HG03521 (cell line): ENCODE data around the gene FAM181A.

Experiments
- ATAC-seq: cut with Tn5 transposase; IDR thresholded peaks from one replicate; pipeline ENCODE4 v1.9.1; 2021; ENCODE audit warnings: mild to moderate bottlenecking, moderate library complexity; ENCODE audit not compliant: unreplicated experiment

The FAM181A gene

DNA sequence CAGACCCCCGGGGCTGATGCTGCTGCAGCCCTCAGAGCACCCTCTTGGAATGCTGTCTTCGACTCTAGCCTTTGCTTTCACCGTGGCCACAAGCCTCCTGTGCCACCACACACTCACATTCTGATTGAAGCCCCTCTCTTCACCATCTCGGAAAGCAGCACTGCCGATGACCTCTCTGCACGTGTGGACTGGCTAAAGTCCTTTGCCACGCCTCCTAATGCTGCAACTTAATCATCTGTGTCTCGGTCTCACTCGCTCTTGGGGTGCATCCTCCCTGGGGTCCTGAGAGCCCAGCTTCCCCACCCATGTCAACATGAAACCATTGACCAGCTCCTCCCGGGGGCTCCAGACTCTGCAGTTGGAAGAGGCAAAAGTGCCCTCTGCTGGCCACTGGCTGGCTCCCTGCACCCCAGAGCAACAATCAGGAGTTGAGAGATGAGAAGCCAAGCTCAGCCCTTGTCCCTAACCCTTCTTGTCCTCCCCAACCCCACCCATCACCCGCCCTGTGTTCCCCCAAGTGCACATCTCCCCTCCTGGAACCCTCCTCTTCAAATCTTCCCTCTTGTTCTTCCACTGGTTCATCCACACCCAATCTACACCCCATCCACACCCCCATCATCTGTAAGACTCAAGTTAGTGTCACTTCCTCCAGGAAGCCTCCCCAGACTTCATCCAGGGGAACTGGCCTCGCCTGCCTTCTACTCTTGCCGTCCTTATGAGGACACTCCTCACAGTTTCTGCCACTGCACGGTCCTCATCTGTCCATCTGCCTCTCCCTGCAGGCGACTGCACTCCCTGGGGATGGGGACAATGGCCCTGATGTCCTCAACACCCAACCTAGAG lies 23.6 kb upstream of the FAM181A start:
- no peak for ATAC-seq

DNA sequence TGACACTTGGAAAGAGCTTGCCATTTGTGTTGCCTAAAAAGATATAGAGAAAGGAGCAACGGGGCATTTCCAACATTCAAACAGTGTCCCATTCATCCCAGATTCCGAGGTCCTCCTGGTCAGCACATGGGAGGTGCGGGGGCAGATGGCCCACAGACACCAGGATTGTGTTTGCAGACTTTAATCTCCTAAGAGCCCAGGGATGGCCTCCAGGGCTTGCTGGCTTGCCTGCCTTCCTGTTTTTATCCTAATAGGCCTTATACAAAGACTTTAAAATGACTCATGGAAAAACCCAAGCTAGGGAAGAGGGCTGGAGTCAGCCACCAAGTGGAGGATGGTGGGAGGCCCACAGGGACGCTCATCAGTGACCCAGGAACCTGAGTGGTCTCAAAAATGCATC lies 21.5 kb upstream of the FAM181A start:
- no peak for ATAC-seq

DNA sequence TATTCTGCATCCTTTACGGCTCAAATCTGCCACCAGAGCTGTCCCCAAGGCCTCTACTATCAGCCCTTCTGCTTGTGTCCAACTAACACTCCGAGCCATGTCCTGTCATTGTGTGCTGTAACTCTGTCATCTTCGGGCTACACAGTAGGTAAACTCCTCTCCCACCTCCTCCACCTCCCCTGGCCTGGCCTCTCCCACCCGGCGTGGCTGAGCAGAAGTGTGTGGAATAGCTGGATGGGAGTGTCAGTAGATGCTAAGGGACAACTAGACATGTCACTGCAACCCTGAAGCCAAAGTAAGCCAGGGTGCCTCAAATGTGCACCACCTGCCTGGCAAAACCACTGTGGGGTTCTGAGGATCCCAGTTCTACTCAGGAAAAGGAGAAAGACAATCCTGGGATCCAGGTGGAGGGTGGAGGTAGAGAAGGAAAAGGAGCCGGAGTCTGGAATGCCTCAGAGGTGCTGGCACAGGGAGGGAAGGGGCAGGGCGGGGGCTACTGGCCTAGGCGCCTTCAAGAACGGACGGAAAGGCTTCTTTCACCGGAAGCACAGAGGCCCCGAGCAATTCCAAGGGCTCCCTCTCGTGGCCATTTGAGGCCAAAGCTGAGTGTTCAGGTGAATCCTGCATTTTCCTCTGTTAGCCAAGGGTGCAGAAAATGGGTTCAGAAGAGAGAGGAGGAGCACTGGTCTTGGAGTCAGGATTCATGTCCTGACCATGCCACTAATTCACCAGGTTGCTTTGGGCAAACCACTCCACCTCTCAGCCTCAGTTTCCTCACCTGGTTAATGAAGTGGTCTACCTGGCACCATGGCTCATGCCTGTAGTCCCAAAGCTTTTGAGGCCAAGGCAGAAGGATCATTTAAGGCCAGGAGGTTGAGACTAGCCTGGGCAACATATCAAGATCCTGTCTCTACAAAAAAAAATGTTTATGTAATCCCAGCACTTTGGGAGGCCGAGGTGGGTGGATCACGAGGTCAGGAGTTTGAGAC lies 20.5 kb upstream of the FAM181A start:
- ATAC-seq, result peak; percentile 67

DNA sequence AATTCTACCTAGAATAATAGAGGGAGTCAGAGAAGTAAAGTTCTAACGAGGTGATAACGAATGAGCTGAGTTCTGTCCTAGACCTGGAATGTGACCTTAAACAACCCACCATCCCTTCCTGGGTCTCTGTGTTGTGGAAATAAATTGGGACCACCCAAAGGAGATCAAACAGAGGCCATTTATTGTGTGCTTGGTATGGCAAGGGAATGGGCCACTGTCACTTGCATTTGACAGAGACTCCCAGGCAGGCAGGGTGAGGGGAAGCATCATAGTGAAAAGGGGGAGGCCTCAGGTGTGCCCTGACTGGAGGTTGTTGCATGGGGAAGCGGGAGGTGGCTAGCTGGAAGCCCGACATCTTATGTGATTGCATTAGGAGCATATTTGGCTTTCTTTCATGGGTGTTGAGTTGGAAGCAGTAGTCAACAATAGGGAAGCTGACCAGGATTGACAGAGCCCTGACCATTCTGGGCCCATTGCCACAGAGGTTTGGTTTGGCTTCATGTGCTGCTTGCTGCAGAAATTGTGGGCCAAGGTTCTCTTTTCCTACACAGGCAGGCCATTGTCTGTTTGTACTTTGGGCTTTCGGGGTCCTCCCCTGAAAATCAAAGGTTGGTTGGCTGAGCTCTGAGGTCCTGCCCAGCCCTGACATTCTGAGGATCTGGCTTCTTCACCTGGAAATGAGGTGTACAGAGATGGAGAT lies 17.6 kb upstream of the FAM181A start:
- no peak for ATAC-seq

DNA sequence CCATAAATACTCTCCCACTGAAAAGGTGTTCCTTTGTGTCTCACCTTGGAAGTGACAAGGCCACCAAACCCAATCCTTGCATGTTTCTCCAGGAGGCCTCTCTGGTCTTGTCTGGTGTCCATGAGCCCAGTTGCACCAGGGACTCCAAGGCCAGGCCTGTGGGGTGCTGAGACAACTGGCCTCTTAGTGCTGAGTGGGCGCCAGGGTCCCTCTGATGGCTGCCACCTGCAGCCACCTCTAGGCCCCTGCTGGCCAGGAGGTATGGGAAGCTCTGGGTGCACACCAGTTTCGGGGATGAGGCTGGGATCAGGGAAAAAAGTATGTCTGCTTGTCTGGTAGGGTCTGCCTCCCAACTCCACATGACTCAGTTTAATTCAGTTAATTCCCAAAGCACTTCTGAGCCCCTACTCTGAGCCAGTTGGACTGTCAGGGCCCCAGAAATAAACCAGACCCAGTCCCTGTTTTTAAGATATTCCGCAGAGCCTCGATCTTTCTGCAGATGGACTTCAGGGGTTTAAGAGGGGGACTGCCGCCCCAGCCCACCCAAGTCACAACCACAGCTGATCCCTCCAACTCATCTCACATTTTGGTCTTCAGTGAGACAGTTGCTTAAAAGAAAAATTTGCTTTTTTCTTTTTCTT lies 15.0 kb upstream of the FAM181A start:
- no peak for ATAC-seq

DNA sequence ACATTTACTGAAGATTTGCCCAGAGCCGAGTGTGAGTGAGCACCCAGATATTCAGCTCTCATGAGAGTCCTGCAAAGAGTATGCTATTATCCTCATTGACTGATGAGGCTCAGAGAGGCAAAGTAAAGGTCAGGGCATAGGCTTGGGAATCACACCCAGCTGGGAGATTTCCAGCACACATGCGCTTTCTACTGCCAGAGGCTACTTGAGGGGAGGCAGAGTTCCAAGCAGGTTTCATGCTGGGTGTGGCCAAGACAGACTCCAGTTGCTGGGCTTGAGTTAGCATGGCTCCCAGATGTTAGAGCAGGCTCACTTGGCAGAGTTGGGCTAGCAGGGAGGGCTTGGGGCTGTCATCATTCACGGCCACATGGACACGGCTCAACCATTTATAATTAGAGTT lies 14.4 kb upstream of the FAM181A start:
- no peak for ATAC-seq

DNA sequence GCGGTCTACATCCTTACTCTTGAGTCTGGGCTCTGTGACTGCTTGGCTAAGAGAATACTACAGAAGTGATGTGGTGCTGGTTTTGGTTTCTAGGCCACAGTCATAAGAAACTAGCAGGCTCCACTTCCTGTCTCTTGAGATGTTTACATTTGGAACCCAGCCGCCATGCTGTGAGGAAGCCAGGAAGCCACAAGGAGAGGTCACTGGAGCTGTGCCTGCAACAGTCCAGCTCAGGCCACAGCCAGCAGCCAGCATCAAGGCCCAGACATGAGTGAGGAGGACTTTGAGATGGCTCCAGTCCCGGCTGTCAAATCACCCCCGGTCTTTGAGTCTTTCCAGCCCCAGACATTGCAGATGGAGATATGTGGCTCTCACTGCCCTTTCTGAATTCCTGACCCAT lies 12.9 kb upstream of the FAM181A start:
- no peak for ATAC-seq

DNA sequence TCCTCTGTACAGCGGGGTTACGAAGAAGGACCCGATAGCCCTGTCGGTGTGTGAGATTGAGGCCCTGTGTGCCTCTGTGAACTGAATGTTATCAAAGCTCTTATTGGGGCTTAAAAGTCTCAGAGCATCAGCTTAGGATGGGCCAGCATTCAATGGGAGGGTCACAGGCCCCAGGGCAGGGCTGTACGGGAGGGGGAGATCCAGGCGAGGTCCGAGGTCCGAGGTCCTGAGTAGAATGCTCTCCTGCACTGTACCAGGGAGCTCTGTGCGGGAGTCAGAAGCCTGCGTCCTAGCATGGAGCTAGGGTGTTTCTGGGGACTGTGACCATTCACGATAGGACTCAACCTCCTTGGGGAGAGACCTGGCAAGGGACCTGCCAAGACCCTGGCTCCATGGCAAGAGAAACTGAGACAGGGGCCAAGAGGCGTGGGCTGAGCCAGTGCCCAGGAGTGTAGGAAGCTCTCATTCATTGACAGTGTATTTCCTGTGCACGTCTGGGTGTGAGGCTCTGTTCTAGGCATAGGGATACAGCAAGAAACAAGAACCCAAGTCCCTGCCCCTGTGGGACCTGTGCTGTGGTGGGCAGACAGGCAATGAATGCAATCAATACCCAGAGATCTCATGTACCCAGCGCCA lies 12.0 kb upstream of the FAM181A start:
- ATAC-seq, result no peak

DNA sequence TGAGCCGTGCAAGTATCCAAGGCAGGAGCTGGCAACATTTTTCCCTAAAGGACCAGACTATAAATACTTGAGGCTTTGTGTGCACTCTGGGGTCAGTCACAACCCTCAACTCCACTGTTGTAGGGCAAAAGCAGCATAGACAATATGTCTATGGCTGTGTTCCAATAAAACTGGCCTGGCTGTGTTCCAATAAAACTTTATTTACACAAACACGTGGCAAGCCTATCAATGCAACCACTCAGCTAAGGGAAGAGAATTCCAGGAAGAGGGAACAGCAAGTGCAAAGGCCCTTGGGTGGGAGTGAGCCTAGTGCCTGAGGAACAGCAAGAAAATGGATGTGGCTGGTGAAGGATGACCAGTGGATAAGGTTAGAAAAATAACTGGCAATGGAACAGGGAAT lies 11.3 kb upstream of the FAM181A start:
- ATAC-seq, result no peak

DNA sequence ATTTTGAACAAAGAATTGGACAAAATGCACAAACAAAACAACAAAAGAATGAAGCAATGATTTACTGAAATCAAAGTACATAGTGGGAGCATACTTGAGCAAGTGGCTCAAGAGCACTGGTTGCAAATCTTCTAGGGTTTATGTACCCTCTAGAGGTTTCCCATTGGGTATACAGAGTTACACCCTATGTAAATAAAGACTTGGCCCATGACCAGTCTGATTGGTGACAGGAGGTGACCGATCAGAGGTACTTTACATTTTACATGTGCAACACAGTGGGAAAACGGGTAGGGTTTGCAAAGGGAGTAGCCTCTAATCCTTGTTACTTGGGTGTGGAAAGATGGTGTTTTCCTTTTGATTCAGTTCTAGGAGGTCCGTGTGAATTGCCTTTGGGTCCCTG lies 10.6 kb upstream of the FAM181A start:
- ATAC-seq, result no peak

DNA sequence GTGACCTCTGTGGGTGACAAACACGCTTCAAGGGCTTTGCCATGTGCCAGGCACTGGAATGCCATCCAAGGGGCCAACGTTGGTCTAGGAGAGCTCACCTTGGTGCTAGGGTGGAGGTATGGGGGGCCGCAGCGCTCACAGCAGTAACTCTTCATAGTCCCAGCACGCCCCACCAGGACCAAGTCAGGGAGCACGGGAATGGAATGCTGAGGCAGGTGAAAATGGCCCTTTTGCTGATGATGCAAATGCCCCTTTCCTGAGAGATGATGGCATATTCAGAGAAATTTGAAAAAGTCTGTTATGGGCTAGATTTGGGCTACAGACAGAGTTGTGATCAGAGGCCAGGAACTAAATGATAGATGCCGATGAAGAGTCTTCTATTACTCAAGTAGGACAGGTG lies 10.0 kb upstream of the FAM181A start:
- no peak for ATAC-seq

DNA sequence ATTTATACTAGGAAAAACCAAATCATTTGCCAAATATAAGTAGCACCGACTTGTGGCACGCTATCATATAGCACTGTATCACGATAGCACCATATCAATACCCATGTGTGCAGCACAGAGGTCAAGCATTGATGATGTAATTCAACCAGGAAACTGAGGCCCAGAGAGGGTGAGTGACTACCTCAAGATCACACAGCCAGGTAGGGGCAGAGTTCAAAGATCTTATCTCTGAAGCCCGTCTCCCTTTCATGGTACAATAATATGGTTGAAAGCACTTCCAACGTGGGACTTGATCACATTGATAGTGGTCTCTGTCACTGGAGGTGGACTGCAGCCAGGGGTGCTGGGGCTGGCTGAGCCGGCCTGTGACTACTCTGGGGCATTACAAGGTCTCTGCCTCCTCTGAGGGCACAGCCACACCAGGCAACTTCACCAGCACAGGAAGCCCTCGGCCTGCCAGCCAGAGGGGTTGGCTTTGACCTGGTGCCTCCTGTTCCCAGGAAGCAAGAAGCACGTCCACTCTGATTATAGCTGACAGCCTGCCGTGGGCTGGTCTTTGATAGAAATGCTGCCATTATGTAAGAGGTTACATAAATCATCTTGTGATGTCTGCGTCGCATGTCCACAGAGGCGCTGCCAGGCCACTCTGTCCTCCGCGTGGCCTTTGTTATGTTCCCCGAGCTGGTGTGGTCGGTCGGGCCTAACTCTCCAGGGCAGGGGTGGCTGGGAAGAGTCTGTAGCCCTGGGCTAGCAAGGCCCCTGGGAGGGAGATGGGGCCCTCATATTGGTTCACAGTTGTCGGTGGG lies 5.9 kb upstream of the FAM181A start:
- no peak for ATAC-seq

DNA sequence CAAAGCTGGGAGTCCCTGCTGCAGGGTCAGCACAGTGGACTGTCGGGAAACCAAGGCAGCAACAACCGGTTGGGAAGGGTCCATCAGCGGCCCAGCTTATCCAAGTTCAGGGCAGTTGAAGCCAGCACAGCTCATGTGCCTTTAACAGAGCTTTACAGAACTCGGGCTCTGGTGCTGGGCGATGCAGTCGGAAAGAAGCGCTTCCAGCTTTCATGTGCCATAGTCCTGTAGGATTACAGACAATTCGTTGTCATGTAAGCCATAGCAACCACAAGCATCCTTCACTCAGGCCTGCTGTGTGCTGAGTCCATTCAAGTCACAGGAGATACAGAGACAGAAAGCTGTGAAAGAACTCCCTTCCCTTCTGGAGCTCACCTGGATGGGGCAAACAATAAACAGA lies 3.5 kb upstream of the FAM181A start:
- ATAC-seq, result no peak

DNA sequence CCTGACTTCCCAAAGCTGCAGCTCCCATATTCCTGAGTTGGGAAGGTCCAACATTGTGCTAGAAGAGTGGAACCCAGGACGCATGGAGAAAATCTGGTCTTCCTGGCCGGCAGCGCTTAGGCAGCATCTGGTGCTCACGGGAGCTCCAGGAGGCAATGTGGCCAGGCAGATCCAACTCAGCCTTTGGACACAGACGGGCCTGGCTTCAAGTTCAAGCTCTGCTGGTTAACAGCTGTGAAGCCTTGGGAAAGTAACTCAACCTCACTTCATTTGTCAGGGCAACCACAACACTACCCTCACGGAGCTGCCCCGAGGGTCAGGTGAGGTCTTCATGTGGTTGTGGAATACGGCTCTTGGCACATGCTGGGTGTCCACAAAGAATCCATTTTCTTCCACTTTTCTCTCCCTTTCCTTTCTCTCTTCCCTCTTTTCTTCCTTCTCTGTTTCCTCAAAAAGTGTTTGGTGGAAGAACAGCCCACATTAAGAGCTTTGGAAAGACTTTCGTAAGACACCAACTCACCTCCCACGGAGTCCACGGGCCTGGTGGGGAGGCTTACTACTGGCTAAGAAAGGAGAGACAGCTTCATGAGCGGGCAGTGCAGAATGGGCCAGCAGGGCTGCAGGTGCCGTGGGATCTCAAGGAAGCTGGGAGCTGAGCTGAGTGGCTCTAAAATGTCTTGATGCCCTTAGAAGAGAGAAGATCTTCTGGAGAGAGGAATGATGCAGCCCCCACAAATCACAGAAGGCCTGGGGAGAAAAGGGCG lies 2.4 kb upstream of the FAM181A start:
- no peak for ATAC-seq

DNA sequence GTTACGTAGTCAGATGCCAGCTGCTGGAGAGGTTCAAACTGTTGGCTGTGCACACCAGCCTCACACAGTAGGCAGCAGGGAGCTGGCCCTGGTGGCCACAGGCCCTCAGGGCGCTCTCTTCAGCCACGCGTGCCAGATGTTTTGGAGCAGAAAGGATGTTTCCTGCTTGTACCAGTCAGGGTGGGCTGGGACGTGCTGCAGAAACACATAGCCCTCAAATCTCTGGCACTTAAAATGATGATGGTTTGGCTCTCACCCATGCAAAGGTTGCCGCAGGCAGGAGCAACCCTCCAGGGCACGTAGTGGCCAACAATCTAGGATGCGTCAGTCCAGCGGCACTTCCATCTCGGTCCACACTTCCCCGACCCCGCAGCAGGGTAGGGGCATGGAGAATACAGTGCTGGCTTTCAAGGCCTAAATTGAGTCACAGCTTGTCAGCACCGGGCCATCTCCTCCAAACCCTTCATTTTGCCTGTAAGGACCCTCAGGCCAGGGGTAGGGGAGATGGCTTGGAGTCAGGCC lies 1.7 kb upstream of the FAM181A start:
- ATAC-seq, result no peak

DNA sequence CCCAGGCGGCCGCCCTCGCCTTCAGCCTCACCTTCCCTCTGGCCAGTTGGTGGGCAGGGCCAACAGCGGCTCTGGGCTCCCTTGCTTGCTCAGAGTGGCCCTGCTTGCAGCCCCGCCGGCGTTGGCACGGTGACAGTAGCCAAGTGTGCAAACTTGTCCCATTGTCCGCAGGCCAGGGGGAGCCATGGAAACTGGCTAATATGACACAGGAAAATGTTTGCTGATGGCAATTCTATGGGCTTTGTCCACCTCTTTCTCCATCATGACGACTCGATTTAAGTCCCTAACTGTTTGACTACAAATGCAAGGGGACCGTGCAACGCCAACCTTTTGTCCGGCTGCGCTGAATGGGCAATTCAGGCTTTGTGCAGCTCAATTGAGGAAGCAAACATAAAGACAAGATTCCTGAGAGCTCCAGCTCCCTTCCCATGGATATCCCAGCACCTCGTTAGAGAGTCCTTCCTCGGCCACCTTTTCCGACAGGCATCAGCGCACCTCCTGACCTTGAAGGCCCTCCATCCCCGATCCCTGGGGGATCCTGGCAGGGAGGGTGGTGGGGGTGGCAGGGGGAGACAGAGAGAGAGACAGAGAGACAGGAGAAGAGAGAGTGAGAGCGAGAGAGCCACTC lies 785 bp upstream of the FAM181A start:
- no peak for ATAC-seq

DNA sequence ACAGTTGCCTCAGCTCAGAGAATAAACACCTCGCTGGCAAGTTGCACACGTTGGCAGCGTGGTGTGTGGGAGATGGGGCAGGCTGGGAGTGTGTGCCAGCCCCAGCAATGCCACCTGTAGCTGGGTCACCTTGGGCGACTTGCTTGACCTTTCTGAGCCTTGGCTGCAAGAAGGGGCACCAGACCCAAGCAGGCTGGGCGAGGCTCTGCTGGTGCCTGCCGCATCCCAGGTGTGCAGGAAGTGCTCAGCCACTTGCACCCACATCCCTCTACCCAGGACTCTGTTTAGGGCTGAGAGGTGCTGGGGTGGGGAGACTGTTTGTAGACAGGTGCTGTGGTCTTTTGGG lies 629 bp downstream of the FAM181A start:
- ATAC-seq, result no peak
